GM12878 (cell line): Measurements from ENCODE around the gene ASPDH. TPM values are rescaled to one million over a fixed set of nuclear protein-coding genes. Genes with fewer than 3 reads are reported as not detected.

Experiments used
- ATAC-seq: fragments of 200-7000 bp; cut with Tn5 transposase; 3 replicates; pipeline ENCODE4 v1.9.1; 2020; ENCODE audit warnings: mild to moderate bottlenecking, moderate library complexity
- BruUV-seq: library from RNA; stranded (reverse); fragments of 400-500 nt; replicated peaks from 2 replicates; lab custom pipeline; 2021; lab: Mats Ljungman, UMichigan
- CTCF ChIA-PET: fragments of 300-600 bp; sonication (Branson Sonifier 250); formaldehyde crosslinking; extraction: SDS; loops from one replicate; lab custom pipeline; 2021; ENCODE audit warnings: inconsistent platforms; lab: Yijun Ruan, JAX
- POLR2A ChIA-PET: fragments of 350-600 bp; formaldehyde crosslinking; extraction: SDS; loops from one replicate; lab custom pipeline; 2021; ENCODE audit warnings: inconsistent platforms; lab: Charles Lee
- RAD21 ChIA-PET: fragments of 300-600 bp; sonication (Branson Sonifier 250); formaldehyde crosslinking; loops from one replicate; lab custom pipeline; 2023; ENCODE audit warnings: antibody characterized with exemption; ENCODE audit not compliant: unreplicated experiment; lab: Charles Lee
- SMC1A ChIA-PET: fragments of 300-600 bp; sonication (Branson Sonifier 250); formaldehyde crosslinking; loops from one replicate; lab custom pipeline; 2023; ENCODE audit not compliant: unreplicated experiment, uncharacterized antibody; lab: Charles Lee
- DNase-seq: peaks from one replicate; pipeline ENCODE4 v3.0.0-alpha.2; 2011; ENCODE audit warnings: low read depth, low spot score
- FAIRE-seq: peaks from 3 replicates; lab custom pipeline; 2011; peaks lifted over from hg19 to GRCh38; lab: Jason Lieb, UNC
- H2AFZ ChIP-seq: 2 replicates; pipeline ENCODE4 v1.6.0; 2011; ENCODE audit warnings: low read depth, low read length, control low read depth; ENCODE audit not compliant: control insufficient read depth
- H3K27ac ChIP-seq: 2 replicates; pipeline ENCODE4 v1.5.1; 2011; ENCODE audit warnings: control low read depth; ENCODE audit not compliant: control insufficient read depth, insufficient read depth
- H3K27me3 ChIP-seq, 2 experiments: replicated peaks in 1 of 2; 2 replicates each; pipeline versions ENCODE4 v1.6.0 to v1.6.1; 2011; ENCODE audit warnings: low read length in 1 of 2; ENCODE audit not compliant: control insufficient read depth in 2 of 2, insufficient read depth in 2 of 2
- H3K36me3 ChIP-seq, 2 experiments: 2 replicates each; pipeline ENCODE4 v1.5.1; 2011; ENCODE audit warnings: low read length in 1 of 2; ENCODE audit not compliant: control insufficient read depth in 2 of 2, insufficient read depth in 2 of 2
- H3K4me1 ChIP-seq: 2 replicates; pipeline ENCODE4 v1.6.1; 2011; ENCODE audit warnings: mild to moderate bottlenecking, low read length, moderate library complexity, mixed read lengths; ENCODE audit not compliant: control insufficient read depth, insufficient read depth
- H3K4me2 ChIP-seq: 2 replicates; pipeline ENCODE4 v1.6.0; 2011; ENCODE audit warnings: control low read depth; ENCODE audit not compliant: control insufficient read depth, insufficient read depth
- H3K4me3 ChIP-seq: fragments of 200-600 bp; sonication (generic); 2 replicates; pipeline ENCODE4 v1.5.1; 2016
- H3K79me2 ChIP-seq: 2 replicates; pipeline ENCODE4 v1.6.0; 2011; ENCODE audit warnings: low read length; ENCODE audit not compliant: control insufficient read depth, insufficient read depth
- H3K9ac ChIP-seq: 2 replicates; pipeline ENCODE4 v1.8.0; 2011; ENCODE audit warnings: low read length, control low read depth, mixed read lengths; ENCODE audit not compliant: control insufficient read depth, insufficient read depth
- H3K9me3 ChIP-seq: replicated peaks from 3 replicates; pipeline ENCODE4 v1.5.1; 2011; ENCODE audit warnings: mild to moderate bottlenecking, low read length; ENCODE audit not compliant: control insufficient read depth, insufficient read depth
- H4K20me1 ChIP-seq: 2 replicates; pipeline ENCODE4 v1.6.0; 2011; ENCODE audit not compliant: control insufficient read depth, insufficient read depth
- BCL3 ChIP-seq: IDR thresholded peaks from 2 replicates; pipeline ENCODE4 v1.6.1; 2011; ENCODE audit warnings: borderline replicate concordance, low read depth, mild to moderate bottlenecking, moderate library complexity, low read length; ENCODE audit not compliant: insufficient read depth, poor library complexity, severe bottlenecking
- CHD1 ChIP-seq: IDR thresholded peaks from 2 replicates; pipeline ENCODE4 v1.6.1; 2012; ENCODE audit warnings: low read depth, low read length, improper control_type of control experiment
- CHD2 ChIP-seq: IDR thresholded peaks from 2 replicates; pipeline ENCODE4 v1.6.1; 2011; ENCODE audit warnings: low read depth, low read length, improper control_type of control experiment, borderline replicate concordance
- E2F4 ChIP-seq: IDR thresholded peaks from 2 replicates; pipeline ENCODE4 v1.6.1; 2012; ENCODE audit warnings: low read depth, low read length, improper control_type of control experiment
- EZH2 ChIP-seq: IDR thresholded peaks from 2 replicates; pipeline ENCODE4 v1.6.1; 2012; ENCODE audit warnings: low read depth, mild to moderate bottlenecking, control low read depth, inconsistent platforms, low read length, borderline replicate concordance; ENCODE audit not compliant: control insufficient read depth
- FOS ChIP-seq: IDR thresholded peaks from 3 replicates; pipeline ENCODE4 v1.6.1; 2011; ENCODE audit warnings: borderline replicate concordance; ENCODE audit not compliant: insufficient read length; ENCODE audit errors: extremely low read depth
- FOXK2 ChIP-seq: fragments of 450-650 bp; IDR thresholded peaks from 2 replicates; pipeline ENCODE4 v1.6.1; 2017; ENCODE audit warnings: mild to moderate bottlenecking, moderate library complexity
- FOXM1 ChIP-seq: IDR thresholded peaks from 2 replicates; pipeline ENCODE4 v1.6.1; 2012; ENCODE audit warnings: low read depth, mild to moderate bottlenecking, inconsistent platforms, low read length, moderate library complexity
- KAT2A ChIP-seq: conservative IDR thresholded peaks from 2 replicates; pipeline ENCODE4 v1.6.1; 2011; ENCODE audit warnings: low read depth, low read length; ENCODE audit not compliant: control insufficient read depth
- MEF2A ChIP-seq: IDR thresholded peaks from 2 replicates; pipeline ENCODE4 v1.6.1; 2011; ENCODE audit warnings: low read depth, mild to moderate bottlenecking, low read length, moderate library complexity; ENCODE audit not compliant: insufficient read depth
- MLLT1 ChIP-seq: fragments of 450-650 bp; IDR thresholded peaks from 2 replicates; pipeline ENCODE4 v1.6.1; 2016; ENCODE audit warnings: mild to moderate bottlenecking
- RAD51 ChIP-seq: fragments of 450-650 bp; IDR thresholded peaks from 2 replicates; pipeline ENCODE4 v1.6.1; 2016; ENCODE audit warnings: moderate library complexity, mild to moderate bottlenecking, inconsistent platforms
- SMAD1 ChIP-seq: fragments of 450-650 bp; IDR thresholded peaks from 2 replicates; pipeline ENCODE4 v1.6.1; 2018; ENCODE audit warnings: mild to moderate bottlenecking, low read depth; ENCODE audit not compliant: partially characterized antibody
- SMC3 ChIP-seq: IDR thresholded peaks from 2 replicates; pipeline ENCODE4 v1.6.1; 2011; ENCODE audit warnings: low read length, improper control_type of control experiment, borderline replicate concordance
- TAF1 ChIP-seq: IDR thresholded peaks from 2 replicates; pipeline ENCODE4 v1.6.1; 2011; ENCODE audit warnings: mild to moderate bottlenecking, low read depth, low read length, borderline replicate concordance
- TCF12 ChIP-seq: IDR thresholded peaks from 2 replicates; pipeline ENCODE4 v1.6.1; 2011; ENCODE audit warnings: low read depth, mild to moderate bottlenecking, low read length
- TCF7 ChIP-seq: IDR thresholded peaks from 2 replicates; pipeline ENCODE4 v1.6.1; 2014; ENCODE audit warnings: antibody characterized with exemption, borderline replicate concordance
- ZBED1 ChIP-seq: IDR thresholded peaks from 2 replicates; pipeline ENCODE4 v1.6.1; 2016; ENCODE audit warnings: borderline replicate concordance
- ZSCAN29 ChIP-seq: fragments of 450-650 bp; IDR thresholded peaks from 2 replicates; pipeline ENCODE4 v1.6.1; 2017; ENCODE audit warnings: mild to moderate bottlenecking, moderate library complexity
- WGBS: methylation state at CpG from one replicate; pipeline ENCODE4 v1.1.6; 2016; ENCODE audit warnings: low lambda C conversion rate; ENCODE audit not compliant: insufficient replicate concordance, insufficient coverage; ENCODE audit errors: missing lambda C conversion rate; 5-methylcytosine and 5-hydroxymethylcytosine counted together
- in situ Hi-C: fragments of 300-500 bp; cut with MboI; formaldehyde crosslinking; loops from 9 replicates; pipeline ENCODE4 v1.14.3; 2018; ENCODE audit warnings: mixed read lengths
- intact Hi-C: fragments of 100-400 bp; cut with micrococcal nuclease; formaldehyde crosslinking; loops from one replicate; pipeline ENCODE4 v1.14.2; 2022; ENCODE audit not compliant: unreplicated experiment
- polyA plus RNA-seq, 11 experiments: library from polyadenylated mRNA; depleted of rRNA in 4 of 11; unstranded in 6 of 11; stranded (reverse) in 5 of 11; fragments of >200 nt; fragmentation: Nextera tagmentation in 4 of 11; fragmentation: Illumina TruSeq in 1 of 11; extraction: Ambion mirVana in 4 of 11; extraction: Trizol in 1 of 11; gene quantifications; 1 replicate in 1 of 11; 2 replicates in 10 of 11; pipeline versions ENCODE4 v1.2.1 to v1.2.3, GENCODE V29; 2011 to 2016; ENCODE audit warnings: inconsistent platforms in 2 of 11, missing spikeins in 2 of 11, low read depth in 1 of 11
- total RNA-seq, 4 experiments: library from RNA; depleted of rRNA in 3 of 4; stranded (reverse); fragments of >200 nt in 3 of 4; fragmentation: Illumina TruSeq in 1 of 4; extraction: Trizol in 1 of 4; gene quantifications; 2 replicates each; pipeline versions ENCODE4 v1.2.1 to v1.2.3, GENCODE V29; 2013 to 2021
- TF ChIP-seq, protein P1 (sequence below): IDR thresholded peaks from 2 replicates; pipeline ENCODE4 v1.6.1; 2011; ENCODE audit warnings: low read depth, mild to moderate bottlenecking, low read length, moderate library complexity, borderline replicate concordance; ENCODE audit errors: extremely low read depth

Gene ASPDH
- total and polyA plus RNA-seq, 10 of the 15 experiments (the other 5 are each of a cell fraction or from before 2014, with no cell fraction given) = not detected

DNA sequence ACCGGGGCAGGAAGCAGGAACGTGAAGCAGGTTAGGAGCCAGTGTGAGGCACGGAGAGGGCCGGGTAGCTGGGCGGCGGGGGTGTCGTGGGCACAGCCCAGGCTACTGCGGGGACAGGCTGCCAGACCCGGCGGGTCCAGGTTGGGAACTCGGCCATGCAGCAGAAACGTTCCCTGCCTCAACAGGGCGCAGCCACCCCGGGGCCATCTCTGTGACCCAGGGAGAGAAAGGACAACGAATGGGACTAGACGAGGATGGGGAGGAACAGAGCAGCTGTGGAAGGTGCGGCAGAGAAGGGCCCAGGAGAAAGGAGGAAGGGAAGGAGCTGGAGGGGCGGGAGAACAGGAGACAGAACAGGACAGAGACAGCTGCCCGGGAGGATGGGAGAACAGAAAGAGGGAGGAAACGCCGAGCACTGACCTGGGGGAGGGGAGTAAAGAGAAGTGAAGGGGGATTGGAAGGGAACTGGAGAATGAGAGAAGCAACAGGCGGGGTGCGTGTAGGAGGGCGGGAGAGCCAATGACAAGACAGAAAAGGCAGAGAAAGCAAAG, 24.2 kb downstream of the ASPDH start:
- H3K4me2 ChIP-seq = no peak overlapping the region
- CTCF ChIA-PET = interaction anchor here (0.9 kb wide), 1 partner anchor 10 kb away, joined by 4 read pairs; no protein-coding TSS in a partner anchor
- no peak overlapping the region for H3K27ac ChIP-seq
- no peaks in the 10 kb centered on the region for H3K4me1 ChIP-seq
- H3K36me3 ChIP-seq = no peaks in the 10 kb centered on the region
- WGBS = 84% methylated on average over 20 of the region's 24 CpGs
- no peaks in the 10 kb centered on the region for H4K20me1 ChIP-seq
- RAD21 ChIA-PET = no interaction called here
- H2AFZ ChIP-seq = no peak overlapping the region
- no peak overlapping the region for H3K4me3 ChIP-seq
- DNase-seq (no peak), FAIRE-seq (no peak), ATAC-seq (no peak)
- no TSS peak for BruUV-seq
- H3K9me3 ChIP-seq = peaks cover 3% of the 10 kb centered on the region; the same call in 2 of the 3 replicates
- intact Hi-C loops (no loop called here), in situ Hi-C loops (no loop called here)
- no peaks in the 10 kb centered on the region for H3K27me3 ChIP-seq
- POLR2A ChIA-PET = no interaction called here
- no peak for TF ChIP-seq MLLT1
- no peak for TF ChIP-seq E2F4
- no peak for TF ChIP-seq KAT2A
- TF ChIP-seq FOXM1 = no peak
- no peak for TF ChIP-seq TCF12
- TF ChIP-seq ZBED1 = no peak
- no peak for TF ChIP-seq SMAD1
- no peak for TF ChIP-seq ZSCAN29
- no peak for TF ChIP-seq CHD1
- no peak for TF ChIP-seq EZH2
- TF ChIP-seq SMC3 = no peak
- no peak for TF ChIP-seq TCF7
- TF ChIP-seq MEF2A = no peak
- TF ChIP-seq BCL3 = no peak
- no peak for TF ChIP-seq FOS
- TF ChIP-seq TAF1 = no peak
- TF ChIP-seq RAD51 = no peak
- TF ChIP-seq, protein P1, sequence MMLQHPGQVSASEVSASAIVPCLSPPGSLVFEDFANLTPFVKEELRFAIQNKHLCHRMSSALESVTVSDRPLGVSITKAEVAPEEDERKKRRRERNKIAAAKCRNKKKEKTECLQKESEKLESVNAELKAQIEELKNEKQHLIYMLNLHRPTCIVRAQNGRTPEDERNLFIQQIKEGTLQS = no peak
- TF ChIP-seq CHD2 = no peak
- no peak for TF ChIP-seq FOXK2
- TF ChIP-seq, all 136 proteins: peak for 0
- Histone ChIP-seq H3K79me2 (no peaks in the 10 kb centered on the region), H3K9ac (no peak overlapping the region)
- SMC1A ChIA-PET = no interaction called here
